ENCODE measurements around the gene KCNK7.

GRCh38 chr11:65552388-65552951 lies 43.1 kb downstream of the KCNK7 start:
- TF ChIP-seq GATA3 (IDR thresholded peaks at IDR 0.05; ENCODE audit: low read depth, low read length) (no peak), GATA2 (IDR thresholded peaks at IDR 0.05; ENCODE audit: low read depth, low read length) (no peak)
